Head of caudate nucleus (tissue), 42 donors: ENCODE measurements around the gene GPM6B.
A peak's percentile ranks its signal among the peaks of the same experiment; 100 is the strongest.

Experiments
- DNase-seq, 42 donors: peaks; one replicate each; pipeline versions ENCODE4 v3.0.0 to v3.0.0-alpha.2; 2020 to 2021; ENCODE audit warnings: mixed read lengths in 7 of 42
- intact Hi-C: fragments of 100-400 bp; cut with DNase I; formaldehyde crosslinking; loops from one replicate; pipeline ENCODE4 v1.15.0; 2022

GPM6B gene, protein sequence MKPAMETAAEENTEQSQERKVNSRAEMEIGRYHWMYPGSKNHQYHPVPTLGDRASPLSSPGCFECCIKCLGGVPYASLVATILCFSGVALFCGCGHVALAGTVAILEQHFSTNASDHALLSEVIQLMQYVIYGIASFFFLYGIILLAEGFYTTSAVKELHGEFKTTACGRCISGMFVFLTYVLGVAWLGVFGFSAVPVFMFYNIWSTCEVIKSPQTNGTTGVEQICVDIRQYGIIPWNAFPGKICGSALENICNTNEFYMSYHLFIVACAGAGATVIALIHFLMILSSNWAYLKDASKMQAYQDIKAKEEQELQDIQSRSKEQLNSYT

DNA sequence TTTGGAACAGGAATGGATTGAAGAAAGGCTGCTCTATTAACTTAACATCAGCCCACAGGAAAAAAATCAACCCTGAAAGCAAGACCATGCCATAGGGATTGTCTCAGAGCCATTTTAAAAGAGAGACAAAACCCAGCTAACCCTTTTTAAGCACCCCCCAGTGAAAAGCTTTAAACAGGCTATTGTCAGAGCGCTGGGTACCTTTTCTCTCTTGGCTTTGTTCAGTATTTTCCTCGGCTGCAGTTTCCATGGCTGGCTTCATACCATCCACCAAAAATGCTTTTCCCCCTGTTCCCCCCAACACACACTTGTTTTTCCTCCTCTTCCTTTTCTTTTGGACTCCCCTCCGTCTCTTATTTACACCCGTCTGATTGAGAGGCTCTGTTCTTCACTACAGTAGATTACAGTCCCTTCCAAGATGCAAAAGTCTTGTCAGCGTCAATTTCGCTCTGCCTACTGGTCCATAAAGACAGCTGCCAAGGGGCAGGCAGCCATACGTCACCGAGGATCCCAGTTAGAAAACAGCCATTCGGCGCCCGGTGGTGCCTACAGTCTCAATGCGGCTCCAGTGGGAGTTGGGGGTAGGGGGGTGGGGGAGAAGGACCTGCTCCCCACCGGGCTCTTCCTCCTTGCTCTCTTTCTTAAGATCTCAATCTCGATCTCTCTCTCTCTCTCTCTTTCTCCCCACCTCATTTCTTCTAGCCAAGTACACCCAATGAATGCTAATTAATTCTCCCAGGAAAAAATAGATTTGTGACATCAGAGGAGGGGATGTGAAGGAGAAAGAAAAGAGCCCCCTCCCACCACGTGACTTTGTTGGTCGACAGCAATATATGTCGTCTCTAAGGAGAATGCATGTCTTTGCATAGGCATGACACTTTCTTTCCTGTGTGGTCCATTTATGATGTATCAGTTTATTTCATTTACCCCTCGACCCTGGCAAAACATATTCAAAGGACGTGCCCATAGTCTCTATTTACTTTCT lies at the start of gene GPM6B:
Gene GPM6B, minus strand, starts transcription at position 451 of the 985 bp plus-strand sequence. Its CDS starts 189 bp downstream, at position 262.
- intact Hi-C loops: no loop called here
- DNase-seq: peak; percentile 35 to 79 (median 60)

DNA sequence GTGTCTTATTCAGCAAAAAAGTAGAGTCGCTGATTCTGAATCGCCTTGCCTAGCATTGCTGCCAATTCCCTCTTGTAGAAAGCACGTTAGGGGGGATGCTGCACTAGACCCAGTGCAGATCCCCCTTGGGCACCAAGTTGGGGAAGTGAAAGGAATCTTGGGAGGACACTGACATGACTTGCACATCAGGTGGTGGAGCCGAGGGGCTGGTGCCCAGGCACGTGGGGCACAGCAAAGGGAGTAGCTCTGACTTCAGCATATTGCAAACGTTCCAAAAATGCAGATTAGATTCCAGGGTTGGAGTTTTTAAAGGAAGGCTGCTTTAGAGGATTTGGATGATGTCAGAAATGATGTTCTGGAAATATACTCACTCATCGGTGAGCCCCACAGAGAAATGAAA lies 47.4 kb upstream of the GPM6B start:
- intact Hi-C loops: no loop called here
- peak in 18 of 42 donors; percentile 12 to 52 (median 22) for DNase-seq

DNA sequence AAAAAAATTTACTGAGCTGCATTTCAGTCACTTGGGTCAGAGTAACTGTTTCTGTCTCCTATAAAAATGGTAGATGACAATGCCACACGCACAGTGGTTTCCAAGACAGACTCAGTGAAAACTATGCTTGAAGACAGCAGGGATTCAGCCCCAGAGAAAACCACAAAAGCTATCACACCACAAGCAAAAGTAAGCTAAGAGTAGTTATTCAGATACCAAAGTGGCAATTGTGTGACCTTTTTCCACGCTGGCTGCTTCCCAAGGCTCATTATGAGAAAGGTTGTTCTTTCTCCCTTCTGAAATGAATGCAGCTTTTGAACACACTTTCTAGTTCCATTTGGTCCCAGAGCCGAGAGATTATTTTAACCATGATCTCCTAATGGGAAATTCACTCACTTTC lies 46.4 kb upstream of the GPM6B start:
- intact Hi-C loops: no loop called here
- DNase-seq: peak in 8 of 42 donors; percentile 16 to 48 (median 36)

DNA sequence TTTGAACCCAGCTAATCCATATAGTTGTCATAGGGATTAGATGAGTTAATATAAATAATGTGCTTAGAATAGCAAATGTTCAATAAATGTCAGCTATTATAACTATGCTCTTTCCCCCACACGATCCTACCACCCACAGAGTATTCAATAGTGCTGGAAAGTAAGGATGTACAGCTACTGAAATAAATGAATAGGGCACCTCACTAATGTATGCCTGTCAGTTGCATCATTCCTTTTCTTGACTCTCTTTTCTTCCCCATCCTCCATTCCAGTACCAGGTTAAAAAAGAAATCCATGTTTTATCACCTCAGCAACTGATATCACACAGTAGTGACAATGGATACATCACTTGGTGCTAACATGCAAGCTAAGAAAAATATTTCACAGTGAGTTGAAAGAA lies 42.8 kb upstream of the GPM6B start:
- intact Hi-C loops: no loop called here
- no peak for DNase-seq

DNA sequence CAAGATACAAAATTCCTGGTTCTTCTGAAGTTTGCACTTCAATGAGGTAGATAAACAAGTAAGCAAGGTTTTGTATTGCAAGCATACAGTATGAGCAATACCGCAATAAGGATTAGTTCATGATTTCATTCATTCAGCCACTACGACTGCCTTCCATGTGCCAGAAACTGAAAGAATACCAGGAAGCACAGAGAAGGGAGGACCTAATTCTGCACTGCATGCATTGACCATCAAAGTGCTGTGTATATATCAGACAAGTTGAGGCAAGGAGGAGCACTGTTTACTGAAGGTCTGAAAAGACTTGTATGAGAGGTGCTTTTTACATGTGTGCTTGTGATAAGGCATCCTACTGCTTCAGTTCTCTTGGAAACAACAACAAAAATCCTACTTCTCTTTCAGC lies 40.9 kb upstream of the GPM6B start:
- DNase-seq: no peak
- intact Hi-C loops: no loop called here

DNA sequence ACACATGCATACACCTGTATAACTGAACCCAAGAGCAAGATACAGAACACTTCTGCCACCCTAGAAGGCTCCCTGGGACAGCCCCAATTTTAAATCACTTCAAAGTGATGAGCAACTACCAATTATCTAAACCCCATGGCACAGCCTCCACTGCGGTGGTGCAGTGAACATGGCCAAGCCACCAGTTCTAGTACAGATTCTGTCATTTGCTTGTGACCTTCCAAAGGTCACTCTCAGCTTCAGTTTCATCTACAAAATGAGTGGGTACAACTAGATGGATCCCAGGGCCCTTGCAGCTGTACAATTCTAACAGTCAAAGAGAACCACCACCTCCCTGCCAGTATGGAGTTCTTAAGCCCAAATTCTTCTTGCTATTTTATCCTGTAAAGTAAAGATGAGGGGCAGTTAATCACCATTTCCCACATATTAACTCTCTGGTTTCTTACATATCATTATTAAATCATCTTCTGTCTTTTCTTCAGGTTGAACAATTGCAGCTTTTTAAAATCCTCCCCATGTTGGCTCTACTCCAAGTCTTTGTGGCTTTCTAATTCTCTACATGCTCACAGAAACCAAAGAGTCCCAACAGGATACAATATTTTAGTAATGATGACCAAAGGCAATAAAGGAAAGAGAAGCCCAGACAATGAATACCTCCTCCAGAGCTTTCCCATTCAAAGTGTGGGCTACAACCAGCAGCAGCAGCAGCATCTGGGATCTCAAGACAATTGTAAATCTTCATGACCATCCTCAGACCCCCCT lies 39.0 kb upstream of the GPM6B start:
- DNase-seq: no peak
- intact Hi-C loops: no loop called here

DNA sequence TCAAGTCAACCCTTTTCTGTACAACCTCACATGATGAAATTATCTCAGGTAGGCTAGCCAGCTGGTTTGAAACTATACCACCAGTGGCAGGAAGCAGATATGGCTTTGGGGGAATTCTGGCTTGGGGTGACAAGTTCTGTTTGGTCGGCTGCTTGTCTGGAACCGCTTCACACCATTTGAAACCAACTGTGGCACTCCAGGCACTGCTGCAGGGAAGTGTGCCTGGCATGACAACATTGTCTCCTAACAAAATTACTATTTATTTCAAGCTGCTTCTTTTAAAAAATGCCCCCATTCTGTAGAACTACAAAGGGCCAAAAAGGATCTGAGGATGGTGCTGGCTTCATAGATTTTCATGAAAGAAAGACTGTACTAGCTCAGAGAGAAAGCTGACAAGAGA lies 37.1 kb upstream of the GPM6B start:
- intact Hi-C loops: no loop called here
- no peak for DNase-seq

DNA sequence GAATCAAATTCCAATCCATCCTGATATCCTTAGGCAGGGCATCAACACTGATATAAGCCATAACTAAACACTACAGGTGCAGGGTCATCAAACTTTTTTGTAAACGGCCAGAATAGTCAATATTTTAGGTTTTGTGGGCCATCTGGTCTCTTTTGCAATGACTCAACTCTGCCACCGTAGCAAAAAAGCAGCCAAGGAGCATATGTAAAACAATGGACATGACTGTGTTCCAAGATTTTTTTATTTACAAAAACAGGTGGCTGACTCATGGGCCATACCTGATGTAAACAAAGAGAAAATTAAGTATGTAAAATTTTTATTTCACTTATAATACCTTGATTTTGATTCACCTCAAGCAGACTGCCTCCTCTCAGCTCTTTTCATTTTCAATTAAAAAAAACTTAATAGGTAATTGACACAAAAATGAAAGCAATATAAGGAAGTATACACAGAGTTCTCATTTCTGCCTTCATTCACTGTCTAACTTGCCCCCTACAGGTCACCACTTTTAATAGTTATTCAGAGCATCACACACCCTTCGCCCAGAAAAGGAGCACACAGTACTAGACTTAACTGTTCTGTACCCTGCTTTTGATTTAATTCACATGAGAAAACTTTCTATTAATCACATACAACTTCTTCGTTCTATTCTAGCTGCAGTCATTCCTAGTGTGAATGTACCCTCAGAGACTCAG lies 35.3 kb upstream of the GPM6B start:
- no peak for DNase-seq
- intact Hi-C loops: no loop called here

DNA sequence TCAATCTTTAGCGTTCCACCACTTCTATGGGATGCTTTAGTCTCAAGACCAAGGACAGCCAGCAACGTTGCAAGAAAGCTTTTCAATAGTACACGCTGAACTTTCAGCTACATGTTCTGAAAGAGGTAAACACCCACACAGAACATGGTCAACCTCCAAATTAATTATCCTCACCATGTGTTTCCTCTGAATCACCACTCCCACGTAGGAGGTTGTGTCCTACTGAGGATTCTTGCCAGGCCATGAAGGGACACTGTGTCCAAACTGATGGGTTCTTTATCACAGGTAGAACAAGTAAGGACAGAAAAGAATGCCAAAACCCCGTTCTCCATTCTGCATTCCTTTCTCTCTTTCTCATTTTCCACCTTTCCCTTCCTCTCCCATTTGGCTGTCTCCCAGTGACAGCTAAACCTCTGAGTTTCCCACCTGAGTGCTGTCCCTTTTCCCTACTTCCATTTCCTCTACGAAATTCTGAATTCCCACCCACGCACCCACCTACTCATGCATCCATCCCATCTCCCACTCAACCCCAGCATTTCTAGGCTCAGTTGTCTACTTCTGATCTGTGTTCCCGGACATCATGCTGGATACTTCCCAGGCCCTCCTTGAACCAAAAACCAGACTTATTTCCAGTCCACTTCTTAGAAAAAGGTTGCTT lies 29.0 kb upstream of the GPM6B start:
- intact Hi-C loops: no loop called here
- DNase-seq: no peak

DNA sequence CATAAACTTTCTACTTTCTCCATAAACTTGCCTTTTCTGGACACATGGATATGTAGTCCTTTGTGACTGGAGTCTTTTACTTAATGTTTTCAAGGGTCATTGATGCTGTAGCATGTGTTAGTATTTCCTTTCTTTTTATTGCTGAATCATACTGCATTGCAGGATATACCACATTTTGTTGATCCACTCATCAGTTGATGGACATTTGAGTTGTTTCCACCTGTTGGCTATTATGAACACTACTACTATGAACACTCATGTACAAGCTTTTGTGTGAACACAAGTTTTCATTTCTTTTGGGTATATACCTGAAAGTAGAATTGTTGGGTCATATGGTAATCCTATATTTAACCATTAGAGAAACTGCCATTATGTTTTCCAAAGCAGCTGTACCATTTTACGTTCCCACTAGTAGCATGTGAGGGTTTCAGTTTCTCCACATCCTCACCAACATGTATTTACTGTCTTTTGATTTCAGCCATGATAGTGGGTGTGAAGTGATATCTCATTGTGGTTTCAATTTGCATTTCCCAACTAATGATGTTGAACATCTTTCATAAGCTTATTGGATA lies 26.3 kb upstream of the GPM6B start:
- DNase-seq: no peak
- intact Hi-C loops: no loop called here

DNA sequence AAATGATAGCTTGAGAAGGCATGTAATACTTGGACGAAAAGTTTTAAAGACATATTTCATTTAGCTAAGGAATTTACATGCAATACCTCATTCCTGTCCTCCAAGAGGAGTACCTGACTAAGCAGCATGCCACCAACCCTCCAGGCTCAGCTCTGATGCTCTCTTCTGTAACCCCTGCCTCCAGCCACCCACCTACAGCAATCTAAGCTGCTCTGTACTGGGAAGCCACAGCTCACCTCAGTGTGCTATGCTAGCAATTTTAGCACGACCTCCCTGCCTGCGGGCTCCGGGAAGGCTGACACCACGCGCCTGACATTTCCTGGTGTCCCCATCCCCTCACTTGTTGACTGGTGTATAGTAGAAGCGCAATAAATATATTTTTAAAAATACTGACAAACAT lies 23.2 kb upstream of the GPM6B start:
- intact Hi-C loops: no loop called here
- peak in 7 of 42 donors; percentile 9 to 67 (median 21) for DNase-seq

DNA sequence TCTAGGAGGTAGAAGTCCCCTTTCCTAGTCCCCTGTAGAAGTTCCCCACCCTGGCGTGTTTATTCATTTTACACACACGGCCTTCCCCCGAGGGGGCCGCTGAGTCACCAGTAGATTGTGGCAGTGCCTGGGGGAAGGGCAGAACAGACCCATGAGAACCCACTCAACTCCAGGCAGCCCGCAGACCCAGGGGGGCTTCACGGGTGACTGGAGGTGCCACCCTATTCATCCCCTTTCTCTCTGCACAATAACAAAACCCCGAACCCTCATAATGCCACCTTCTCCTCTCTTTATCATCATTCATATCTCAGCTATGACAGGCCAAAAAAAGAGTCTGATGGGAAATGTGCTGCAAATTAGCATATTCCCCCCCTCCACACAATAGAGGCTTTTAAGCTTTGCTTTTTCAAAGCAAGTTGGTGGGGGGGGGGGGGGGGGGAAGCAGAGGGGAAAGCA lies 20.4 kb upstream of the GPM6B start:
- intact Hi-C loops: no loop called here
- DNase-seq: peak in 41 of 42 donors; percentile 27 to 86 (median 63)

DNA sequence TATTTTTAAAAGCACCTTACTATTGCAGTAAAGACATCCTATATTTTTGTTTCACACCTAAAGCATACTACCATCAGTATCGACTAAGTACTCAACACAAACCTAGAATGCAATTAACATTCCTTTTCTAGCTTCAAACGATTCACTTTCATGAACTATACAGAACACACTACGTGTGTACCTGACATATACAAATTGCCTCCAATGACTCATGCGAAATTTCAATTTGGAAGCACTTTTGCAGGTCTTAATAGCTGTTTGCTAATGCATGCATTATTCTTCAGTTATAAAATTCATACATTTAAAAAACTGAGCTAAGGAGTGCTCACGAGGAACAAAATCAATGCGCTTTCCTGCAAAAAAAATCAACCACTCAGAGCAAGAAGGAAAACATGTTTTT lies 19.7 kb upstream of the GPM6B start:
- intact Hi-C loops: no loop called here
- no peak for DNase-seq

DNA sequence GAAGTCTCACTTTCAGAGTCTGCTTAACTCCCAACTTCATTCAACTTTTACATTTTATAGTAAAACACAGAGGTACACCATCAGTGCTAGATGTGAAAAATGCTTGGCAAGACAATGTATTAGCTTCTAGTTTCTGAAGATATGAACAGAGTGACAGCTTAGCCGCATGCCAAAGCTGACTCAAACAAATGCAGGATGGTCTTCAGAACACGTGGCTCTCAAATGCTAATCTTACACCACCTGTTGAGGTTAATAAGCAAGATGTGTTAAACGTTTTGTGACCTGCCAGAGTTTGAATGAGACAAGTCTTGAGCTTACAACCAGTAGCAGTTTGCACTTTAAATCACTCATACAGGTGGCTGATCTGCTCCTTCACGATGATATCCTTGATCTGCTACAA lies 18.9 kb upstream of the GPM6B start:
- intact Hi-C loops: no loop called here
- DNase-seq: no peak

DNA sequence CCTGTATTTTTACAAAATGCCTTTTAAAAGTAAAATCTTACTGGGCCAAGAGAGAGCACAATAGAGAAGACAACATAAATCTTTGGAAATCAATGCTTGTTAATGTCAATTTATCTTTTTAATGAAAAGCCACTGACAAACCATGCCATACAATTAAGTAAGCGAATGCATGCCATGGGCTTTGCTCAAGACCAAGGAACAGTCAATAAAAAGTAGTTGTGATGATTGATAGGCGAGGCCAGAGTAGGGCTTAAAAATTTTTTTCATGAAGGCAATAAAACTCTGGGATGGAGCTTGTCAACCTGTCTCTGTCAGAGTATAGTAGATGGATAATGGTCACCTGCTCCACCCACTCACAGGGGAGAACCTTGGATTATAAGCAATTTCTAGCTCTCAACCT lies 17.5 kb upstream of the GPM6B start:
- no peak for DNase-seq
- intact Hi-C loops: no loop called here

DNA sequence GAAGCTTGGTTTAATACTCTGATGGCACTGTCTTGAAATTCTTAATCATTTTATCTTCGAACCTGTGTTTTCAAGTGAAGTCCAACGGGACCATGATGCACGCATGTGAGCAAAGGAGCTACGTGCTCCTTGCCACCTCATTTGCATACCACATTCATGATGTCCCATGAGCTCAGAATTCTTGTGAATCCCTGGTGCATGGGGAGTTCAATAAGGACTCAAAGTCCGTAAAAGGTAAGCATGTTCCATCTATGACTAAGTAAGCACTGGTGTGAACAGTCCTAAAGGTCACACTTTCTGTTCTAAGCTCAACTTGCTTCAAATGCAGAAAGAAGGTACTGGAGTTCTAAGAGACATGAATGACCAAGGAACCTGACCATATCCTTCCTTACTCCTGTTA lies 13.1 kb upstream of the GPM6B start:
- intact Hi-C loops: no loop called here
- no peak for DNase-seq

DNA sequence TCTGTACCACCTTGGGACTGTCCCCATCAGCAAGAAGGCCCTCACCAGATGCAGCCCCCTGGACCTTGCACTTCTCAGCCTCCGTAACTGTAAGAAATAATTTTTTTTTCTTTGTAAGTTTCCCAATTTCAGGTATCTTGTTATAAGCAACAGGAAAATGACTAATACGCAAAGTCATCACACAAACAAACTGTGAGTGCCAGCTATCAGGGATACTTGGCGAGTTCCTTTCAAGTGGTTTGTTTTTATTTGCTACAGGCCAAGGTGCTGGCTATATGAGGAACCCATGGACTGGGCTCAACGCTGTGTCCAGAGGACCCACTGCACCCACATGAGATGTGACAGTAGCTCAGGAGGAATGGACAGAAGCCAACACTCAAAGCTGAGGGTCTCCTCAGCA lies 11.5 kb upstream of the GPM6B start:
- no peak for DNase-seq

More for the DNA sequence above, 11.5 kb upstream of the GPM6B start:
- intact Hi-C loops: no loop called here
